WI38 (cell line): ENCODE measurements around the gene HDAC7.

Source experiments
- H3K4me3 ChIP-seq: 2 replicates; pipeline ENCODE4 v1.5.1; 2011; ENCODE audit warnings: low read depth, mild to moderate bottlenecking, control low read depth, low read length
- TF ChIP-seq, protein P1 (sequence below): IDR thresholded peaks from 2 replicates; pipeline ENCODE4 v1.5.1; 2012; ENCODE audit warnings: low read depth, mild to moderate bottlenecking, control low read depth, low read length

The HDAC7 gene

DNA sequence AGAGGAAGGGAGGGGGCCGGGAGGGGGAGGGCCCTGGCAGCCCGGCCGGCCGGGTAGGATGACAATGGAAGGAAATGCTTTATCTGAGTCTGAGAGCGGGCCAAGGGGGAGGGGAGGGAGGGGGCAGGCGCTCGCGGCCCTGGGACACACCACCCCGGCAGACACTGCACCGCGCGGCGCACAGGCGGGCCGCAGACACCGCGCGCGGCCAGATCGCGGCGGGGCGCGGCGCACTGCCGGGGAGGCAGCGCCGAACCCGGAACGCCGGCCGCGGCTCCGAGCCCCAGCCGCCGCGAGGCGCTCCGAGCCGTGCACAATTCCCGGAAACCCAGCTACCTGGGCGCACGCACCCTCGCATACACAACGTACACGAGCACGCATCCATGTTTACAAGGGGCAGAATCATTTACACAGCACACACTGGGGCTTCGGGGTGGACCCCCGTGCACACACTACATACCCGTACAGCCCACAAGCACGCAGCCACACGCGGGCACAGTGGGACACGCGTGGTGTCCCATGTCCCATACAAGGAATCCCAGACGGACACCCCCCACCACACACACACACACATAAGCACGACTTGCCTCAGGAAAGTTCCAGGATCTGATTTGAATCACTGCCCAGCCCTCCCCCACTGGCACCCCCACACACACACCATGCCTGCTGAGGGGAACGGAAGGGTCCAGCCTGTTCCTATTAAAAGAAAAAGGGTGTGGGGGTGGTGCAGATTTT is at the start of gene HDAC7:
Gene HDAC7, minus strand, starts transcription at position 8 of the 735 bp plus-strand sequence. CDS start 118 bp downstream, outside the sequence.
- TF ChIP-seq, protein P1, sequence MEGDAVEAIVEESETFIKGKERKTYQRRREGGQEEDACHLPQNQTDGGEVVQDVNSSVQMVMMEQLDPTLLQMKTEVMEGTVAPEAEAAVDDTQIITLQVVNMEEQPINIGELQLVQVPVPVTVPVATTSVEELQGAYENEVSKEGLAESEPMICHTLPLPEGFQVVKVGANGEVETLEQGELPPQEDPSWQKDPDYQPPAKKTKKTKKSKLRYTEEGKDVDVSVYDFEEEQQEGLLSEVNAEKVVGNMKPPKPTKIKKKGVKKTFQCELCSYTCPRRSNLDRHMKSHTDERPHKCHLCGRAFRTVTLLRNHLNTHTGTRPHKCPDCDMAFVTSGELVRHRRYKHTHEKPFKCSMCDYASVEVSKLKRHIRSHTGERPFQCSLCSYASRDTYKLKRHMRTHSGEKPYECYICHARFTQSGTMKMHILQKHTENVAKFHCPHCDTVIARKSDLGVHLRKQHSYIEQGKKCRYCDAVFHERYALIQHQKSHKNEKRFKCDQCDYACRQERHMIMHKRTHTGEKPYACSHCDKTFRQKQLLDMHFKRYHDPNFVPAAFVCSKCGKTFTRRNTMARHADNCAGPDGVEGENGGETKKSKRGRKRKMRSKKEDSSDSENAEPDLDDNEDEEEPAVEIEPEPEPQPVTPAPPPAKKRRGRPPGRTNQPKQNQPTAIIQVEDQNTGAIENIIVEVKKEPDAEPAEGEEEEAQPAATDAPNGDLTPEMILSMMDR = no peak
- H3K4me3 ChIP-seq = peak within 1 kb of the TSS; percentile 87

DNA sequence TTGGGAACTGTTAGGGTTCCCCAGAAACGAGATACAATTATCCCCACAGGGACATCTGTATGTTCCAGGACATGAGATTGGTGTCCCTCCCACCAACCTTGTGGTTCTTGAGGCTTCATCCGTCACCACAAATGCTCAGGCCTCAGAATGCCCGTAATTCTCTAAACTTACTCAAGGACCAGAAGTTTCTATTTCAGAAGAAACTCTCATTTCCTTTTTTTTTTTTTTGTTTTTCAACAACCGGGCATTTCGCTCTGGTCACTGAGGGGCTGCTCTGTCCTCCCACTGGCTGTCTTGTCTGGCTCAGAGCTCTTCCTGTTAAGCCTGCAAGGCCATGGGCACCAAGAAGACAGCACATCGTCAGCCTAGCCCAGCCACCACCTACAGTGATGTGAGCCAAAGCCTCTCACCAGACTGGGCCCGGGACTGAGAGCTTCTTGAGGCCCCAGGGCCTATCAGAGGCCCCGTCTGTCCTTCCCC is 48.9 kb upstream of the HDAC7 start:
- no peak overlapping the region for H3K4me3 ChIP-seq
- TF ChIP-seq, protein P1 = no peak

DNA sequence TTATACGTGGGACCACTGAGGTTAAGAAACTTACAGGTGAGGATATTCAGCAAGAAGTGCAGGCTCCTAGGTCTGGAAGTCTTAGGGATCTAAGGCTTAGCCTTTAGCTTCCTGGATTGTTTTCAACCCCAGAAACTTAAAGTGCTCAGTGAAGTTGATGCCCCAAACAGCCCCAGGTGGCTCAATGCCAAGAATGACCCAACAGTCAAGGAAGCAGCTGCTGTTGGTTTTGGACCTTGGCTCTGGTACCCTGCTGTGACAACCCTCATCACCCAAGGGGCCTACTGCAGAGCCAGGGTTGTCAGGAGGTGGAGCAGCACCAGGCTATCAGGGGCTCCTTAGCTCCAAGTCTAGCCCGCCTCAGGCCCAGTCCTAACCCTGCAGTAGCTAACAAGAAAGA is 48.3 kb upstream of the HDAC7 start:
- TF ChIP-seq, protein P1 = no peak
- H3K4me3 ChIP-seq = no peak overlapping the region

DNA sequence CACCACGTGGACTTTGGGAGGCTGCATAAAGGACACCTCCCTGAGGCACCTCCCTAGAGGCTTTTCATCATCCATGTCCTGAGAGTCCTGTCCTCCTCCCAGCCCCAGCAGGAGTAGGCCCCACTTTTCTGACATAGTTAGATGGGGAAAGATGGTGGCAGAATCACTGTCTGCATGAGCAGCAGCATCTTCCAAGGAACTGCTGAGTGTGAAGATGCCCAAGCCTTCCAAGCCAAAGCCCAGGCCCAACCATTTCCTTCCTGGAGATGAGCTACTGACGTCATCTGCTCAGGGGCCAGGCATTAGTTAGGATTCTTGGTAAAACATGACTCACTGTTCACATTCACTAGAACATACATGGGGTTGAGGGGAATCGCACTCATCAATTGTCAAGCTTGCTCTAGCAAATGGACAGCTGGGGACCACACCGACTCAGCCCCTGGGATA is 47.8 kb upstream of the HDAC7 start:
- no peak overlapping the region for H3K4me3 ChIP-seq
- TF ChIP-seq, protein P1 = no peak

DNA sequence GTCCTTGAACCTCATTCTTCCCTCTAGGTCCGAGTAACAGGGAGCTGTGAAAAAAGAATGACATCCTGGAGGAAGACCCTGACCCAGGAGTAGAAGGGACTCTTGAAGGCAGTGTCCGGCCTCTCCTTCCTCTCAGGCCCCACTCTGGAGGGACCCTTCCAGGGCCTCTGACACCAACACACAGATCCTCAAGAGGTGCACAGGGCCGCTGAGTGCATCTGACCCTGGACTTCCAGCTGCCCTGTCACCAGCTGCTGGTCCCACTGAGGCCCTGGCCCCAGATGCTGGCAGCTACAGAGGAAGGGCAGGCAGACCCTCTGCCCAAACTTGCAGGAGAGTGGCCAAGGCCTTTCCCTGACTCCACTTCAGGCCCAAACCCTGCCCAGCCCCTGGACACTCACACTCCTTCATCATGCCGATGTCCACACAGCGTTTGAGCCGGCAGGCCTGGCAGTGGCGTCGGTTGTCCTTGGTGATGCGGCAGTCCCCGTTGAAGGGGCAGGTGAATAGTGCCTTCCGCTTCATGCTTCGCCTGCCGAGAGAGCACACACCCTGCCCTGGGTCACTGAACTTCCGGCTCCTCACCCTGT is 45.0 kb upstream of the HDAC7 start:
- TF ChIP-seq, protein P1 = no peak
- no peak overlapping the region for H3K4me3 ChIP-seq

DNA sequence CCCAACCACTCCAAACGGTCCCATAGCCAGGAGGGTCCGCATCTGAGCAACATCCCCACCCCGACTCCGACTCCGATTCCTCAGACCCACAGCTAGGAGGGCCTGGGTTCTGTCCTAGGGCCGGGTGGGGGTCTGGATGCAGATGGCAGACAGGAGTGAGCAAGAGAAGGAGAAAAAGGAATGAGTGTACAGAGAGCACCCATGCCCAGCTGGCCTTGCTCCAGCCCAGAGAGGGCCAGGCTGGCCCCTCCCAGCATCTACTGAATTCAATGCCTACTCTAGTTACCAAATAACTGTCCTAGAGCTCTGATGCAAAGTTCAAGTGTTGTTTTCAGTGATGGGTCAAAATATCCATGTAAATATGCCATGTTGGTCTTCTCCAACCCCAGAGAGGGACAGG is 44.3 kb upstream of the HDAC7 start:
- no peak overlapping the region for H3K4me3 ChIP-seq
- TF ChIP-seq, protein P1 = no peak

DNA sequence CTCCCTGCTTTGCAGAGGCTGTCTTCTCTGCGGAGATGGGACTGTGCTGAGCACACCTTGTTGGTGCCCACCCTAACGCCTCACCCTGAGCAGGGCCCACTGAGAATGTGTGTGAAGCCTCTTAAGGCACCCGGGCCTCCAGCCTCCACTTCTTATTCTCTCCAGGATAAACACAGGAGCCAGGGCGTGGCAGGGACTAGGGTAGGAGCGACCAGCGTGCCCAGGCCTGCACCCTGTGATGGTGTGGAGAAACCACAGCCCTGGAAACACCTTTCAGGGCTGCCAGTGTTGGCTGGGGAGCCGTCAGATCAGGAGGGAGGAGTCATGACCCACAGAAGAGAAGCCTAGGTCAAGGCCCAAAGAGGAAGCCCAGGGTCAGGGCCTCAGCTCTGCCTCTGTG is 43.8 kb upstream of the HDAC7 start:
- TF ChIP-seq, protein P1 = no peak
- H3K4me3 ChIP-seq = no peak overlapping the region
